Stimulated activated CD4-positive, alpha-beta T cell treated with anti-CD3 and anti-CD28 coated beads, Interleukin-2, amount 100 ng/mL, for 48 hours (primary cell): Measurements from ENCODE around the gene NEK6.

Experiments used
- DNase-seq, 2 donors: peaks; one replicate each; pipeline ENCODE4 v3.0.0-alpha.2; 2020

The NEK6 gene

DNA sequence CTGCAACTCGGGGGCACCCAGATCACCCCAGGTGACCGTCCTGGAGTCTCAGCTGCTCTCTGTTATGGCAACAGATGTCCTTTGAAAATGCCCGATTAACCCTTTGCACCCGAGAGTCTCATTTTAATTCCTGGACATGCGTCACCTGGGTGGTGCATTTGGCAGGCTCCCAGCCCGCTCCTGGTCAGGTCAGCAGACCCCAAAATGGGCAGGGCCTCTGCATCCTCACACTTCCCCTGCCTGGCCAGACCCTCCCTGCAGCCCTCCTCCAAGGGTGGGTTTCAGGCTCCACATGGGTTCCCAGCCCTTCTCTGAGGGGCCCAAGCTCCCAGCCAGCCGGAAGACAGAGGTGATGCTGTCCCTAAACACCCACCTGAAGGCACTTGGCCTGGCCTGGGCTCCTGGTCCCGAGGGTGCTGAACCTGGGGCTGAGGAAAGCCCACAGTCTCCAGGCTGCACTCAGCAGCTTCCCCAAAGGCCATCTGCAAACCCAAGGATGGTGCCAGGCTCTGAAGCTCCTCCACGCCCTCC is 88.1 kb downstream of the NEK6 start:
- DNase-seq: no peak

DNA sequence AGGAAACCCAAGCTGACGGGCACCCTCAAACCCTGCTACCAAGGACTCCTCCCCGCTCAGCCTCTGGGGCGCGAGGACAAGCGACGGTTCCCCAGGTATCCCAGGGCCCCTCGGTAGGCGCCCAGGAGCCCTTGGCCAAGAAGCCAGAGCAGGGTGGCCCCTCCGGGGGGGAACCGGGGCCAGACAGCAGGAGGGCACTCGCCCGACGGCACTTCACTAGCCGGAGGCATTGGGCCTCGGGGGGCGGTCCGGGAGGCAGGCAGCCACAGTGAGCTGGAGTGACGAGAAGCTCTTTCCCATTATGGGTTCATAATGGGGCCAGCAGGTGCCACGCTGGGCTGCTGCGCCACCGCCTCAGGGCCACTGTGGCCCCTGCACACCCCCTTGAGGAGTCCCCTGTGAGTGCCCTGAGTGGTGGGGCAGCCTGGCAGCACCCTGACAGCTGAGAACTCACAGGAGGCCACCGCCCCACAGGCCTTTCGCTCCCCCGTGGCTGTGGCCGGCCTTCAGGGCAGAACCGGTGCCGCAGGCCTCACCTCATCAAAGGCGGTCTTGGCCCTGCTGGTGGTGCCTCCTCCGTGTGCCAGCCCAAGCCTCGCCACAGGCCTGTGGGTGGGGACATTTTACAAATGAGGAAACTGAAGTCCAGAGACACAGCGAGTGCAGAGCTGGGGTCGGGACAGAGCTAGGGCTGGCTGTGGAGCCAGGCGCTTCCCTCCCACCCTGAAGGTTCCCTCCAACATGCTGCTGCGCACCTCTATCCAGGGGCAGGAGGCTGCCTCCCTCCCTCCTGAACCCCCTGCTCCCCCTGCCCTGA is 88.8 kb downstream of the NEK6 start:
- no peak for DNase-seq

DNA sequence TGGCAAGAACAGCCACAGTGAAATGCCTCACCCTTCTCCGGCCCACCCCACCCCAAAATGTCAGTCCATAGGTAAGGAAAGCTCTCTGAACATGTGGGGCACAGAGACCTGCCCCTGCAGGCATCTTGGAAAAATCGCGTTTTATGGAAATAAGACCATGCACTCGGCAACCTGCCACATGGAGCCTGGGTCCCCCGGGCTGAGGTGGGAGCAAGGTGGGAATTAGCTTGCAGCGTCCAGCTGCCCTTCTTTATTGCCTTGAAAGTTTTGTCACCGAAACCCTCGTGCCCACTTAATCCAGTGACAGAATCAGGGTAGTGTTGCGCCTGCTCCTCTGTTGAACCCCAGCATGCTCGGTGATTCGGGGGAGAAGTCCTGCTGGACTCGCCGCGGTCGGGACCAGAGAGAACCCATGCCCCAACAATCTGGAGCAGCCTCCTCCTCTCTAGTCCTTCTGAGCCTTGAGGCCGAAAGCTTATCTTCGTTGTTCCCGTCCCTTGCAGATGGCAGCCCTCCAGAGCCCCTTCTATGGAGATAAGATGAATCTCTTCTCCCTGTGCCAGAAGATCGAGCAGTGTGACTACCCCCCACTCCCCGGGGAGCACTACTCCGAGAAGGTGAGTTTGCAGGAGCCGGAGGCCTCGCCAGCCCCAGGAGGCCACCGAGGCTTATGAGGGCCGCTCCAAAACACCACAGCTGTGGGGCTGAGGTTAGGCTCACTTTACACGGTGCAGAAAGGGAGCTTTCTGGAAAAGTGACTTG is 89.6 kb downstream of the NEK6 start:
- no peak for DNase-seq

DNA sequence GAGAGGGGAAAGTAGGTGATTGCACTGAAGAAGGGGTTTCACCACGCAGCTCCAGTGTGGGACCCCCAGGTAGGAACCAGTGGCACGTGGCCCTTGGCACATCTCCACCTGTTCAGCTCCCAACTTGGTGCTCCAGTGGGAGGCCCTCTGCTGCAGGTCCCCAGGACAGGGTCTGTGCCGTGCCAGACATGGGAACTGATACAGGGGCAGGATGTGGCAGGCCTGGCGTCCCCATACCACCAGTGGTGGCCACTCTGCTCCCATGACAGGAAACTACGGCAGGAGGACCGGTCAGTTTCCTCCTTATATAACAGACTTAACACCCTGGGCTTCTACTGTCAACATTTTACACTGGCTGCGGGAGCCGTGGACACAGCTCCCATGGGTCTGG is 90.2 kb downstream of the NEK6 start:
- DNase-seq: no peak

DNA sequence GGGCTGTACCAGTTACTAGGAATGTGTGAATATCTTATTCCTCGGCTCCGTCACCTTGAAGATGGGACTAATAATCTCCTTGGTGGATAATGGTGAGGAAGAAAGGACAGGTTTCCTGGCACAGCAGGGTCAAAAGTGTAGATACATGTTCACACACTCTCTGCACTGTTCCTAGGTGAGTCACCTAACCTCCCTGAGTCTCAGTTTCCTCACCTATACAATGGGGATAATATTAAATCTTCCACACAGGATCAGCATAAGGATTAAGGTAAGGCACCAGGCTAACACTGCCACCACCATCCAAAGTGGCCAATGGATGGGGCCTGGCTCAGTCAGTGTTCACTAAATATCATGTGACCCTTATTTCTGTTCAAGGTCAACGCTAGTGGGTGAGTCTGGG is 90.6 kb downstream of the NEK6 start:
- DNase-seq: no peak

DNA sequence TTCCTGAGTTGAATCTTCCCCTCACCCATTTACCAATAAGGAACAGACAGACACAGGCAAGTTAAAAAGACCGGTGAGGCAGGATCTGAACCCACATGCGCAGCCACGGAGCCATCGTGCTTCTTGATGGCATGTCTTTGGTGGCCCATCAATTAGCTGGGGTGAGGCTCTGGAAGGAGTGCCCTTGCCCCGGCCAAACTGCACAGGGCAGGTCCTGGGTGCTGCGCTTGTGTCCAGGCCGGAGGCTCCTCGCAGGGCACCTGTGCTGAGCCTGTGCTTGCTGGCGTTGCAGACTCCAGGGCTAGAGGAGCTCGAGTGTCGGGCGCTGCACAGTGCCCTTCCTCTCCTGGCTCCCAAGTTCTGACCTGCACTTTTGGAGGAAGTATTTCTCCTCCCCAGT is 91.1 kb downstream of the NEK6 start:
- DNase-seq: no peak

DNA sequence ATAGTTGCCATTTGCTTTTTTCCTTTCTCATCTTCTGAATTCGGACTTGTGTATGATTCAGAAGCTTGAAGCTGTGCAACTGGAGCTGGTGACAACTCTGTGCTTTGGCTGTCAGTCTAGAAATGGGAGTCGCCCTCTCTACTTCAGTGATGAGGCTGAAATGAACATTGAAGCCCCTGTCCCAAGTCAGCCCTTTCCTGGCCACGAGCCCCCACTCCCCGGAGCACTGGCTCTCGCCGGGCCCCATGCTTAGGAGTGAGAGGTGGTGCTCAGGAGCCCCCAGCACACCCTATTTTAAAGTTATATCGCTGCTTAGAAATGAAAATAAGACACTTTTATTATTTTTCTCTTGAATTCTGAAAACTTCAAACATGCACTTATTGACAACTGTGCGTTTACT is 91.5 kb downstream of the NEK6 start:
- DNase-seq: no peak

DNA sequence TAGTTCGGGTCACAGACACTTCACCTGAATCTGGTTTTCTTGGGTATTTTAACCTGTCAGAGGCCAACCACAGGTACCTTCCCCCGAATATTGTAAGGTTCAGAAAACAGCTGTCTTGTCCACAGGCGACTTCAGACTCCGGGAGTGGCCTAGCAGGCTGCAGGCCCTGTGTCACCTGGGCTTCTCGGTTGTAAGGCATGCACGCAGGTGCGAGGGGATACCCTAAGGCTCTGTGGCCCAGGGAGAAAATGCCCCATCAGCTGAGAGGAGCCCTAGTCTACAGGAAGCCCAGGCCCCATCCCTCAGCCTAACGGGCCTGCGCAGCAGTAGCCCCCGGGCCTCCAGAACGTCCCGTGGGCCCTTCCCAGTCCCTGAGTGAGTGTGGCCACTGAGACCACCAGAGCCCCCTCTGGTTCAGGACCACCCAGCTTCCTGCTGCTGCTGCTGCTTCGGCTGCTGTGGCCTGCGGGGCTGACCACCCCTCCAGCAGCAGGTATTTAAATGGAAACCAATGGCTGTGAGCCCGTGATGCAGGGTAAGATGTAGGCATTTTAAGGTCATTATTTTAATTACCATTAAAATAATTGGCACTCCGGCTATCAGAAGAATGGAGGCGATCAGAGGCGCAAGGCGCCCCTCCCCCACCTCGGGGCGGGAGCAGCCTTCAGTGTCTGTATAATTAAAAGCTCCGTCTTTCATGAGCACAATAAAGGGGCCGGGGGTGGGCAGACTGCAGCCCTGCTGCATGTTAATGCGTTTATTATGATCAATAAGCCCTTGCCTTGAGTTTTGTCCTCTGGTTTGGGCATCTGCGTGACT is 92.1 kb downstream of the NEK6 start:
- DNase-seq: no peak

DNA sequence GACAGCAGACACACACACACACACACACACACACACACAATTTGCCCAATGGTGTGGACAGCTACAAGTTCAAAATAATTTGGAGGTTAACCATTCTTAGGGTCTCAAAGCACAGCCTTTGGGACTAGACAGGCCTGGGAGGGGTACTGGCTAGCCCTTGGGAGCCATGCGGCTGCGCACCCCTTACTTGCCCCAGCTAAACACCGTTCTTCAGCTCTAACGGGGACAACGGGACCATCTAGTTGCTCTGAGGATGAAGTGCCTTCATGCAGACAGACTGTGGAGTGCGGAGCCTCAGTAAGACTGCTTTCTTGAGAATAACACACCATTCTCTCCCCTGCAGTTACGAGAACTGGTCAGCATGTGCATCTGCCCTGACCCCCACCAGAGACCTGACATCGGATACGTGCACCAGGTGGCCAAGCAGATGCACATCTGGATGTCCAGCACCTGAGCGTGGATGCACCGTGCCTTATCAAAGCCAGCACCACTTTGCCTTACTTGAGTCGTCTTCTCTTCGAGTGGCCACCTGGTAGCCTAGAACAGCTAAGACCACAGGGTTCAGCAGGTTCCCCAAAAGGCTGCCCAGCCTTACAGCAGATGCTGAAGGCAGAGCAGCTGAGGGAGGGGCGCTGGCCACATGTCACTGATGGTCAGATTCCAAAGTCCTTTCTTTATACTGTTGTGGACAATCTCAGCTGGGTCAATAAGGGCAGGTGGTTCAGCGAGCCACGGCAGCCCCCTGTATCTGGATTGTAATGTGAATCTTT is 92.9 kb downstream of the NEK6 start:
- DNase-seq: no peak

DNA sequence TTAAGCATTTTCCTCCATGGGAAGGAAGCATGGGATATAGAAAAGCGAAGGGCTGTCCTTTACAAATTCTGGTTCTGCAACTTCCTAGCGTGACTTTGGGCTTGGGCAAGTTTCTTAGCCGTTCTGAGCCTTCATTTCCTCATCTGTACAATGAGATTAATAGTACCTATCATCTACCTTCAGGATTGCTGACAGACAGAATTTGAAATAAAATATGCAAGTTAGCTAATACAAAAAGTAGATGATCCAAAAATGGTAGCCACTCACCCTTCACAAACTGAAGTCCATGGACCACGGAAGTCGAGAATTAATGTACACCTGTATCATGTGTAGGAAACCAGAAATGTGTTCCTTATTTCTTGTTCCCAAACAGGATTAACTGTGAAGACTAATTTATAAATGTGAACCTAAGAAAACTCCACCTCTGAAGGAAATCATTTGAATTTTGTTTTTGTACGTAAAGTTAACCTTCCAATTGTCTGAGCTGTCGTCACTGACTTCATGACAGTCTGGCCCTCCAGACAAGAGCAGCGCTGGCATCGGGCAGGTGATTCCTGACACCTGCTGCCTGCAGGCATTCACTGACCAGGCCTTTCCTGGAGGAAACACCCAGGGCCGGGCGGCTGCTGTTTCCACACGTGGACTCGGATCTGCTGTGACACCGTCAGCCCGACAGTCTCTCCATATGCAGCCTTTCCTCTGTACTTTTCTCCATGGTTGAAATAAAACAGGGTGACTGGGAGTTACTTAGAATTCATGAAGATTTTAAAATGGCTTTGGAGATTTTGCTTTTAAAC is 94.1 kb downstream of the NEK6 start:
- DNase-seq: no peak

DNA sequence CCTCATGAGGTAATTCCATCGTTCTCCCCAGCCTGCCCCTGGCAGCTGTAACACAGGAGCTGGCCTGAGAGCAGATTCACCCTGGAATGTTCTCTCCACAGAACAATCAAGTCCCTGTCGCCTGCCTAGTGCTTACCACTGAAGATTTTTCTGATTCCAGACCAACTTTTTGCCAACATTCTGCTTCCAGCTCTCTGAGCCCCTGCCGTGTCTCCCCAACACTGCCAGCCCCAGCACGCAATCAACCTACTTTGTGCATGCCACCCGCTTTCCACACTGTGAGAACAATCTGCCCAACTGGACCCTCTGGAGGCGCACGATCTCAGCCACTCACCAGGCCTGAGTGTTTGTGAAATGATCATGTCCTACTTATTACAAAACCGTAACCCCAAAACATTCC is 94.9 kb downstream of the NEK6 start:
- no peak for DNase-seq

DNA sequence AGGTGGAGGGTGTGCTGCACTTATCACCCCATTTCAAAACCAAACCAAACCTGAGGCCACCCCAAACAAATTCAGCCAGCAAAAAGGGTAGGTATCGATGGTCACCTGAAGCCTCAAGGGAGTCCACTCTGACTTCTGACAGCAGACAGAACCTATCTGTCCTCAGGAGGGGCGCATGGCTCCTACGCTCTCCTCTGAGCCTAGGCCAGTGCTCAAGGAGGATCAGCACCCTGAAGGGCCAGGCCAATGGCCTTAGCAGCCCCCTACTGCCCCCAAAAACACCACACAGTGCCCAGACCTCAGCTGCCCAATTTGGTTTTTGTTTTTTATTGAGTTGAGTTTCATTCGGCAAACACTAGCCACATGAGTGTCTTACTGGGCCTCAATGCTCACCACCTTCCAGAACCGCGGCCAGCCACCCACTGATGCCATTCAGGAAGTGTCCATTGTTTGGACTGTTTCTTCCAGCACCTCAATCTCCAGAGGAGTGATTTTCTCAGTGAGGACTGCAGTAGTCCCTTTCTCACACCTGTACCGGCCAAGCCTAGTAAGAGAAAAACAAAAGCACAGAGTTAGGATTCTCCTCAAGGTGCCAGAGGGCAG is 95.5 kb downstream of the NEK6 start:
- DNase-seq: no peak

DNA sequence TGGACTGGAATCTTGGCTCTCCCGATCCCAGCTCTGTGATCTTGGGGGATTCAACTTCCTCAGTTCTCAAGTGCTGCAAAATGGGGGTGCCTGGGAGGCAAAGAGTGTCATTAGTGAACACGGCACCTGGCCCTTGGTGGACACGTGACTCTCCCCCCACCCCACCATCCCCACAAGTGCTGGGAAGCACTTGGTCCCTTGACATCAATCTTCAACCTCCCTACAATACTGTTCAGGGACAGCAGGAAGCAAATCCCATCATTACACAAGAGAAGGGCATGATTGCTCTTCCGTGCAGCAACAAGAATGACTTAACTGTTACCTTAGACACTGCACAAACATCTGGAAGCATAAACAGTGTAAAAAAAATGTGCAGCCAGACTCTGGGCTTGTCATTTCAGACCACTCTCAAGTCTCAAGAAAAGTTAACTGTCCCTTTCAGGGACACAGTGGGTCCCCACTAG is 96.1 kb downstream of the NEK6 start:
- DNase-seq: no peak

DNA sequence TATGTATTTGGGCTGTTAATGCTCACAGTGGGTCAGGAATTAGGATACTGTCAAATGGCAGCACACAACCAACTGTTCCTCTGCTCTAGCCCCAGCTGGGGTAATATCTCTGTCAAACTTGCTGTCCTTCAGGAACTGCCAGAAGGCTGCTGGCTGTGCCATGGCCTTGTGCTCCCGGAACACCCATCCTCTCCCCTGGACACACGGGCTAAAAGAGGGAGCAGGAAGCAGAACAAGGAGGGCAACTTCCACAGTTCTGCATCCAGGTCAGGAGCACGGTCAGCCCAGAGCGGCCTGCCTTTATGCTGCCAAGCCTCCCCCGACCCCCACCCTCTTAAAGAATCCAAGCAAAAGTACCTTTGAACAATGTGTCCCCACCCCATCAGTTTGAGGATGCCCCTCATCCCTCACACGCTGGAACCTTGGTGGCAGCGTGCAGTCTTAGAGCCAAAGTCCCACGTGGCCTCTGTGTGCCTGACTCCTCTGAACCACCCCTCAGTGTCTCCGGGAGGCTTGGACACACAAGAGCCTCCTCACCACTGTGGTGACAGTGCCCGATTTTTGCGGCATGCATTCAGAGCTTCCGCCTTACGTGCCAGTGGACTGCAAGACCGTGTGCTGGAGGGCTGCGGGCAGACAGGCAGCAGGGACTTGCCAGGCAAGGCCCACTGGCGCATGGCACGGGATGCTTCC is 96.7 kb downstream of the NEK6 start:
- DNase-seq: no peak

DNA sequence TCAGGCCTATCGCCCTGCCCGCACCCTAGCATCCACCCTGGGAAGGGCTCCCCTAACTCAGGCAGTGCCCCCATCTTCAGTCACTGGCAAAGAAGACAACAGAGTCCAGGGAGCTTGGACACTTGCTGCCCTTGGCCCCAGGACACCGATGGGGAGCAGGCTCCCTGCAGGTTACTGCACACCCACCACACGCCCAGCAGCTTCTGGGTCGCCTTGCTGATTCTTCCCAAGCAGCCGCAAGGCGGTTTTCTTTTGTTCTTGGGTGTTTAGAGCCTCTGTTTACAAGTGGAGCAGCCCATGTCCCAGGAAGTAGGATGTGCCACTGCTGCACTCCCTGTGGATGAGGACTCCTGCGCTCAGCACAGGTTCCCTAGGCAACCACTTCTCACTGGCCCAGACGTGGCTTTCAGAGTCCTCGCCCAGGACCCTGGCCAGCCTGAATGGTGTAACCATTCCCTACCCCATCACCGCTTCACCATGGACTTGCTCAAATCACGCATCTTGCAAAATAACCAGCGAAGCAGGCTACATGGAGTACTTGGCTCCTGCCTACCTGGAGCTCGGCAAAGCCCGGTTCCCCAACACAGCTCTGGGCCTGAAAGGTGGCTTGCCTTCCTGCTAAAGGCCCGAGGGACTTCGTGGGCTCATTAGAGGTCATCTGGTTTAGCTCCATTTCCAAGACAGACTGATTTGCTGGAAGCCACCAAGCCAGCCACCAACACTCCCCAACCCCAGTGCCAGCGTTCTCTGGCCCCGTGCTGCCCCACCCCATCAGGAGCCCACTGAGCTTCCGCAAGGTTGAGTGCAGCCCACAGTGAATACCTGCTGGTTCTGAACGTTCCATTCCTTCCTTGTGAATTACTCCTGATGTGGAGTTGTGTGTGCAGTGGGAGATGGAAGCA is 97.5 kb downstream of the NEK6 start:
- DNase-seq: no peak

DNA sequence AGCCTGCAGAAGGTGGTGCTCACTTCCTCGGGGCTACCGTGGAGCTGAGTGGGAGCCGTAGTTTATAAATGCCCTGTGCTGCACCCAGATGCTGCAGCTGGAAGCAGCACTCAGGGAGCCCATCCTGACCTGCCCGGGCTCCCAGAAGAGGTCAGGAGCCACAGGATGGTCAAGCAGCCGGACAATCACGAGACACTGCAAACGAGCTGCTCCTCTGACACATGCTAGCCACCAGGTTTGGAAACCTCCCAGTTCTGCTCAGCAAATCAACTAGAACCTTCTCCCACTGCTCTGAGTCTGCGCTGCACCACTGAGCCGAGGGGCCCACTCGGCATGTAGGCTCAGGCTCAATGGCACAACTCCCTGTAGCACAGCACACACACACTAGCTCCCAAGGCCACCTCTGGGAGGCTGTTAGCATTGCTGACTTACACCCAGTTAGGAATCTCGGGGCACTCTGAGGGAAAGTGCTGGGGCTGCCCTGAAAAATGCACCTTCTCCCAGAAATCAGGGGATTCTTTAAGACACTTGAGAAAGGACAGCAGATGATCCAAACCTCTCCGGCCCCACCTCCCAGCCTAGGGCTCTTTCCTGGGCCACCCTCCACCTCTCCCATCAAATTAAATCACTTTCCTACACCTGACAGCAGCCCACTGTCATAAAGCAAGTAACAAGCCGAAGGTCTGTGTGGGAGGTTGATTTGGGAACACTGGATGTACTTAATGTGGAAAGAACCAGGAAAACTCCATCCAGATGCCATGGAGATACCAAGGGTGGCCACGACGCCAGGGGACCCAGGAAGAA is 98.4 kb downstream of the NEK6 start:
- DNase-seq: no peak

DNA sequence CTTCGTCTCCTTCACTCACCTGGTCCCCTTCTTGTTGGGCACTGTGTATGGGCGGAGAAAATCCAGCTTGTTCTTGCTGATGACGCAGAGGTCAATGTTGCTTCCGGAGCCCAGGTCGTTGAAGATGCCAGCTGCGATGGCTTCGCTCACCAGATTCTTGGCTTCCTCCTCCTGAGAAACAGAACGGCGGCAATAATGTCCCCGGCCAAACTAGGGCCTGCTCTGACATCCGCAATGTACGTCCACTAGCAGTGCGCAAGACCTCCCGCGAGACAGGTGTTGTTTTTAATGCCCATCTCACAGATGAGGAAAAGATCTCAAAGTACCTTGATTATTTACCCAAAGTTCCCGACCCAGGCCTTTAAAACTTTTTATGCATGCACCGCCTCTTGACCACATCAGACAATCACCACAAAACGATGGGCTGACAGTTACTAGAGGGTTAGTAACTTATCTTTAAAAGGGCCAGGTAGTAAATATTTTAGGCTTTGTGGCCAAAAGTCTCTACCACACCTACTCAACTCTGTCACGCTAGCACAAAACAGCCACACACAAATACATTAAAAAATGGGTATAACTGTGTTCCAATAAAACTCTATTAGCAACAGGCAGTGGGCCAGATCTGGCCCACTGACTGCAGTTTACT is 99.1 kb downstream of the NEK6 start:
- no peak for DNase-seq
